Measurements from ENCODE around the gene RYK. TPM values are rescaled to one million over a fixed set of nuclear protein-coding genes. Genes with fewer than 3 reads are reported as not detected.
A peak's percentile ranks its signal among the peaks of the same experiment; 100 is the strongest.

RYK gene
- polyA plus RNA-seq, 1 donor (not counting 4 experiments of a cell fraction or from before 2014, with no cell fraction given): 82.1 TPM

DNA sequence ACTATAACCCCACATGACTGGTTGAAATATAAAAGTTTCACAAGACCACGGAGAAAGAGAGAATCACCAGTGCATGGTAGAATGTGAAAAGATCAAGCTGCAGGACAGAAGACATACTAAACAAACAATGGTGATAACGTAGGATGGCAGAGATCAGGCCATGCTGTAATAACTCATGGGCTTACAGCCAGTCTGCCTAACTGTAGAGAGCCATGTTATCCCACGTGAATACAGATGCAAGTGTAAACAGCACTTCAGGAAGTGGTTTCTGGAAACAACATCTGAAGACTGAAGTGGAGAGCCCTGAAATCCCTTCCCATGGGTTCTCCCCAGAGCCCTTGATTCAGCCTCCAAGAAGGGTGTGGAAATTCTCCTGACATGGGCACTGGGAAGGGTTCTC lies 117.7 kb downstream of the RYK start:
- Histone ChIP-seq H3K79me2 (ENCODE audit: control insufficient read depth, insufficient read depth, low read length) (no peaks in the 10 kb centered on the region), H3K27me3 (ENCODE audit: control insufficient read depth, extremely low read depth, insufficient read depth, low read length) (no peaks in the 10 kb centered on the region), H3K9me3 (ENCODE audit: control insufficient read depth, low read depth, low read length) (no peaks in the 10 kb centered on the region), H3K4me1 (ENCODE audit: control insufficient read depth, extremely low read depth, insufficient read depth, low read length) (no peaks in the 10 kb centered on the region), H4K20me1 (ENCODE audit: control insufficient read depth, extremely low read depth, insufficient read depth, low read length) (no peaks in the 10 kb centered on the region), H3K36me3 (ENCODE audit: control insufficient read depth in 2 of 2, extremely low read depth in 1 of 2, insufficient read depth in 2 of 2, low read length in 2 of 2) (peaks cover 0 to 4% of the 10 kb centered on the region in 2 experiments), H3K4me3 (ENCODE audit: control insufficient read depth in 2 of 3, extremely low read depth in 1 of 3, insufficient read depth in 2 of 3, low read depth in 1 of 3, low read length in 3 of 3) (no peak overlapping the region), H3K9me1 (ENCODE audit: control insufficient read depth, extremely low read depth, insufficient read depth, low read length) (no peaks in the 10 kb centered on the region), H3K4me2 (ENCODE audit: control insufficient read depth, extremely low read depth, insufficient read depth, low read depth, low read length) (no peak overlapping the region), H2AFZ (ENCODE audit: control insufficient read depth, low read length) (no peak overlapping the region), H3K27ac (ENCODE audit: control insufficient read depth, insufficient read depth, low read length) (no peak overlapping the region), H3K9ac (ENCODE audit: control insufficient read depth, extremely low read depth, insufficient read depth, low read length) (no peak overlapping the region)
- TF ChIP-seq EZH2 (IDR thresholded peaks at IDR 0.05; ENCODE audit: low read length) (no peak), CTCF (optimal IDR thresholded peaks at IDR 0.05 in 1 of 3, IDR thresholded peaks at IDR 0.05 in 1 of 3, conservative IDR thresholded peaks at IDR 0.05 in 1 of 3; ENCODE audit: extremely low read depth in 1 of 3, insufficient read depth in 2 of 3, low read length in 3 of 3) (no peak)
- no peak for DNase-seq (ENCODE audit: low read depth, low spot score)
- FAIRE-seq: no peak
- dilution Hi-C loops (cut with MboI; ENCODE audit: extremely low pct_ligation_motif_present, low sequenced_read_pairs): no loop called here

DNA sequence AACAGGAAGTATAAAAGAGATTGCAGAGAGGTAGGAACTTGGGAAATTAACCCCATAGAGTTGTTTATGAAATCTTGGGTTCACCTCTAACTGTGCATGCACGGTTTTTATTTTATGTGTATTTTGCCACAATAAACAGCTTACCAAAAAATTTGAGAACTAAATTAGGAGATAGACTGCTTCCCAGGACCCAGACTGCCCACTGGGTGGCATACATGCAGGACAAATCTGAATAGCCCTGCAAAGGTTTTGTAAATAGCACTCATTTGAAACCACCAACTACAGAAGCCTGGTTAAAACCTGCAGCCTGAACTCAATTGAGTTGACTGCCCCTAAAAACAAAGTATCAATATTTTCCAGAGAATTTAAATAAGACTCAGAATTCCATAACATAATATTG lies 124.5 kb downstream of the RYK start:
- peaks cover 0 to 6% of the 10 kb centered on the region in 2 experiments for H3K36me3 ChIP-seq (ENCODE audit: control insufficient read depth in 2 of 2, extremely low read depth in 1 of 2, insufficient read depth in 2 of 2, low read length in 2 of 2)
- no peaks in the 10 kb centered on the region for H3K9me3 ChIP-seq (ENCODE audit: control insufficient read depth, low read depth, low read length)
- DNase-seq (ENCODE audit: low read depth, low spot score) (no peak), FAIRE-seq (no peak)
- H3K27me3 ChIP-seq (ENCODE audit: control insufficient read depth, extremely low read depth, insufficient read depth, low read length): no peaks in the 10 kb centered on the region
- H3K4me1 ChIP-seq (ENCODE audit: control insufficient read depth, extremely low read depth, insufficient read depth, low read length): no peaks in the 10 kb centered on the region
- no peak overlapping the region for H3K27ac ChIP-seq (ENCODE audit: control insufficient read depth, insufficient read depth, low read length)
- no peak overlapping the region for H2AFZ ChIP-seq (ENCODE audit: control insufficient read depth, low read length)
- no peak overlapping the region for H3K9ac ChIP-seq (ENCODE audit: control insufficient read depth, extremely low read depth, insufficient read depth, low read length)
- TF ChIP-seq CTCF (optimal IDR thresholded peaks at IDR 0.05 in 1 of 3, IDR thresholded peaks at IDR 0.05 in 1 of 3, conservative IDR thresholded peaks at IDR 0.05 in 1 of 3; ENCODE audit: extremely low read depth in 1 of 3, insufficient read depth in 2 of 3, low read length in 3 of 3) (peak in 1 of 3 experiments; percentile 27), EZH2 (IDR thresholded peaks at IDR 0.05; ENCODE audit: low read length) (no peak)
- no peak overlapping the region for H3K4me3 ChIP-seq (ENCODE audit: control insufficient read depth in 2 of 3, extremely low read depth in 1 of 3, insufficient read depth in 2 of 3, low read depth in 1 of 3, low read length in 3 of 3)
- H3K79me2 ChIP-seq (ENCODE audit: control insufficient read depth, insufficient read depth, low read length): no peaks in the 10 kb centered on the region
- no peaks in the 10 kb centered on the region for H4K20me1 ChIP-seq (ENCODE audit: control insufficient read depth, extremely low read depth, insufficient read depth, low read length)
- dilution Hi-C loops (cut with MboI; ENCODE audit: extremely low pct_ligation_motif_present, low sequenced_read_pairs): no loop called here
- no peak overlapping the region for H3K4me2 ChIP-seq (ENCODE audit: control insufficient read depth, extremely low read depth, insufficient read depth, low read depth, low read length)
- no peaks in the 10 kb centered on the region for H3K9me1 ChIP-seq (ENCODE audit: control insufficient read depth, extremely low read depth, insufficient read depth, low read length)
